Measurements from ENCODE around the gene WNK3. TPM values are rescaled to one million over a fixed set of nuclear protein-coding genes. Genes with fewer than 3 reads are reported as not detected.
"Not testable (repeated sequence)": the region's sequence is repeated elsewhere in the genome, so short reads cannot be mapped to it uniquely, and the experiment has no call there.

Gene WNK3
- polyA plus RNA-seq, 3 donors = not detected

- no peaks in the 10 kb centered on the region for H3K4me1 ChIP-seq (ENCODE audit: control insufficient read depth in 1 of 2, insufficient read depth in 2 of 2, low read length in 2 of 2)
- no peaks in the 10 kb centered on the region for H3K79me2 ChIP-seq (ENCODE audit: insufficient read depth, low read length)
- Mint-ChIP-seq H3K27me3 (ENCODE audit: low read depth in 3 of 3) (peaks cover 18 to 34% (median 21%) of the 10 kb centered on the region in 3 donors), H3K4me3 (no peak overlapping the region), H3K27ac (no peak overlapping the region), H3K9me3 (peaks cover 0 to 12% (median 9%) of the 10 kb centered on the region in 7 donors), H3K36me3 (no peaks in the 10 kb centered on the region), H3K4me1 (peaks cover 9% of the 10 kb centered on the region)
- DNase-seq = no peak
- no peak for TF ChIP-seq CTCF (IDR thresholded peaks at IDR 0.05)
- intact Hi-C loops (cut with micrococcal nuclease) = no loop called here
- peaks cover 0 to 11% of the 10 kb centered on the region in 2 donors for H3K9me3 ChIP-seq (replicated peaks in 1 of 2; ENCODE audit: control insufficient read depth in 1 of 2, insufficient read depth in 1 of 2, low read length in 2 of 2)
- no peak overlapping the region for H2AFZ ChIP-seq (ENCODE audit: insufficient read depth, low read depth, low read length, poor library complexity, severe bottlenecking)
- no peak overlapping the region for H3K9ac ChIP-seq (ENCODE audit: insufficient read depth, low read length, poor library complexity, severe bottlenecking)
- H3K4me2 ChIP-seq (replicated peaks; ENCODE audit: extremely low read depth, low read length, poor library complexity, severe bottlenecking) = no peak overlapping the region
- H4K20me1 ChIP-seq (ENCODE audit: insufficient read depth, low read length) = no peaks in the 10 kb centered on the region
- no peak overlapping the region for H3K4me3 ChIP-seq (replicated peaks in 1 of 3; ENCODE audit: low read depth in 2 of 3, low read length in 3 of 3)
- peaks cover 2 to 19% of the 10 kb centered on the region in 2 donors for H3K27me3 ChIP-seq (ENCODE audit: control insufficient read depth in 2 of 2, insufficient read depth in 2 of 2, low read length in 2 of 2)
- H3K27ac ChIP-seq (ENCODE audit: low read depth in 1 of 2, low read length in 2 of 2) = no peak overlapping the region
- no CpG with 5 or more reads among the region's 2 CpGs for WGBS (ENCODE audit: insufficient coverage)
- no peaks in the 10 kb centered on the region for H3K36me3 ChIP-seq (replicated peaks in 1 of 2; ENCODE audit: control insufficient read depth in 1 of 2, insufficient read depth in 2 of 2, low read length in 2 of 2)
Measured at GRCh38 chrX:54352677-54353076, 5.2 kb downstream of the WNK3 start.

GRCh38 chrX:54337383-54337782 lies 20.5 kb downstream of the WNK3 start:
- DNase-seq; H3K4me3 Mint-ChIP-seq; H3K36me3 Mint-ChIP-seq; H3K79me2 ChIP-seq (ENCODE audit: insufficient read depth, low read length); H3K4me3 ChIP-seq (replicated peaks in 1 of 3; ENCODE audit: low read depth in 2 of 3, low read length in 3 of 3); H3K27ac ChIP-seq (ENCODE audit: low read depth in 1 of 2, low read length in 2 of 2); H3K9me3 Mint-ChIP-seq; H3K27ac Mint-ChIP-seq; H3K36me3 ChIP-seq (replicated peaks in 1 of 2; ENCODE audit: control insufficient read depth in 1 of 2, insufficient read depth in 2 of 2, low read length in 2 of 2); H3K27me3 ChIP-seq (ENCODE audit: control insufficient read depth in 2 of 2, insufficient read depth in 2 of 2, low read length in 2 of 2); H3K9ac ChIP-seq (ENCODE audit: insufficient read depth, low read length, poor library complexity, severe bottlenecking); H3K4me1 ChIP-seq (ENCODE audit: control insufficient read depth in 1 of 2, insufficient read depth in 2 of 2, low read length in 2 of 2); H4K20me1 ChIP-seq (ENCODE audit: insufficient read depth, low read length); H2AFZ ChIP-seq (ENCODE audit: insufficient read depth, low read depth, low read length, poor library complexity, severe bottlenecking); H3K4me2 ChIP-seq (replicated peaks; ENCODE audit: extremely low read depth, low read length, poor library complexity, severe bottlenecking); intact Hi-C loops (cut with micrococcal nuclease); H3K4me1 Mint-ChIP-seq; H3K9me3 ChIP-seq (replicated peaks in 1 of 2; ENCODE audit: control insufficient read depth in 1 of 2, insufficient read depth in 1 of 2, low read length in 2 of 2); H3K27me3 Mint-ChIP-seq (ENCODE audit: low read depth in 3 of 3): not testable (repeated sequence)
- no CpG with 5 or more reads among the region's 10 CpGs for WGBS (ENCODE audit: insufficient coverage)

Measured in CD14-positive monocyte (primary cell).